HUDEP-2 (cell line): Measurements from ENCODE around the gene PTP4A2.
"Not testable (repeated sequence)": the region's sequence is repeated elsewhere in the genome, so short reads cannot be mapped to it uniquely, and the experiment has no call there.

Experiments used
- DNase-seq, 76 experiments: peaks; one replicate each; lab custom pipeline; 2025; ENCODE audit not compliant: unreplicated experiment in 76 of 76; lab: John Stamatoyannopoulos, UW

The PTP4A2 gene

GRCh38 chr1:31926853-31927660 is 11.1 kb downstream of the PTP4A2 start:
- DNase-seq = no peak

- no peak for DNase-seq
Measured at GRCh38 chr1:31926252-31926651, 11.9 kb downstream of the PTP4A2 start.

- not testable (repeated sequence) for DNase-seq
Measured at GRCh38 chr1:31925824-31926223, 12.3 kb downstream of the PTP4A2 start.

GRCh38 chr1:31924839-31925238 is 13.3 kb downstream of the PTP4A2 start:
- peak in 7 of 76 experiments; percentile 8 to 38 (median 32) for DNase-seq

GRCh38 chr1:31923901-31924535 is 14.2 kb downstream of the PTP4A2 start:
- peak in 4 of 76 experiments; percentile 4 to 37 (median 16) for DNase-seq

- no peak for DNase-seq
Measured at GRCh38 chr1:31920956-31921355, 17.2 kb downstream of the PTP4A2 start.

GRCh38 chr1:31919591-31919990 is 18.6 kb downstream of the PTP4A2 start:
- DNase-seq = no peak

GRCh38 chr1:31915438-31915837 is 22.7 kb downstream of the PTP4A2 start:
- no peak for DNase-seq

GRCh38 chr1:31913968-31914367 is 24.2 kb downstream of the PTP4A2 start:
- no peak for DNase-seq

GRCh38 chr1:31912839-31913239 is 25.3 kb downstream of the PTP4A2 start:
- no peak for DNase-seq

GRCh38 chr1:31911994-31912780 is 26.0 kb downstream of the PTP4A2 start:
- no peak for DNase-seq

- no peak for DNase-seq
Measured at GRCh38 chr1:31910933-31911332, 27.2 kb downstream of the PTP4A2 start.

GRCh38 chr1:31909691-31910090 is 28.5 kb downstream of the PTP4A2 start:
- DNase-seq = no peak

- DNase-seq = no peak
Measured at GRCh38 chr1:31906557-31906956, 31.6 kb downstream of the PTP4A2 start.

GRCh38 chr1:31905681-31906080 is 32.5 kb downstream of the PTP4A2 start:
- DNase-seq = no peak

GRCh38 chr1:31905093-31905509 is 33.1 kb downstream of the PTP4A2 start:
- DNase-seq = no peak

GRCh38 chr1:31904339-31905092 is 33.7 kb downstream of the PTP4A2 start:
- DNase-seq = peak in 2 of 76 experiments; percentile 9 to 17

GRCh38 chr1:31902510-31902860 is 35.7 kb downstream of the PTP4A2 start:
- no peak for DNase-seq

- DNase-seq = no peak
Measured at GRCh38 chr1:31901838-31902509, 36.2 kb downstream of the PTP4A2 start.

GRCh38 chr1:31900790-31901189 is 37.4 kb downstream of the PTP4A2 start:
- no peak for DNase-seq
